Natural killer cell (primary cell): Measurements from ENCODE around the gene ATP11A. TPM values are rescaled to one million over a fixed set of nuclear protein-coding genes. Genes with fewer than 3 reads are reported as not detected.

Experiments used
- ATAC-seq, 3 donors: fragments of 150-1000 bp in 2 of 3; fragments of 200-7000 bp in 1 of 3; cut with Tn5 transposase; 1 replicate in 1 of 3; 2 replicates in 2 of 3; pipeline ENCODE4 v1.10.0; 2021; ENCODE audit warnings: mild to moderate bottlenecking in 2 of 3, moderate library complexity in 2 of 3
- DNase-seq, 2 donors: peaks; one replicate each; pipeline versions ENCODE4 v3.0.0 to v3.0.0-alpha.2; 2013 to 2021; ENCODE audit warnings: mixed read lengths in 1 of 2
- H3K27ac ChIP-seq: one replicate; pipeline ENCODE4 v1.5.1; 2013; ENCODE audit warnings: mild to moderate bottlenecking, low read length
- H3K27me3 ChIP-seq: one replicate; pipeline ENCODE4 v1.6.1; 2013; ENCODE audit warnings: low read length; ENCODE audit not compliant: control insufficient read depth, insufficient read depth
- H3K36me3 ChIP-seq: one replicate; pipeline ENCODE4 v1.6.1; 2013; ENCODE audit warnings: low read length; ENCODE audit not compliant: control insufficient read depth, insufficient read depth
- H3K4me1 ChIP-seq: one replicate; pipeline ENCODE4 v1.6.1; 2013; ENCODE audit warnings: low read length; ENCODE audit not compliant: control insufficient read depth, insufficient read depth
- H3K4me3 ChIP-seq: one replicate; pipeline ENCODE4 v1.5.1; 2013; ENCODE audit warnings: low read length
- H3K9me3 ChIP-seq: one replicate; pipeline ENCODE4 v1.6.1; 2013; ENCODE audit warnings: low read length; ENCODE audit not compliant: control insufficient read depth, insufficient read depth
- H3K27ac Mint-ChIP-seq, 2 donors: one replicate each; pipeline ENCODE4 v1.8.0; 2022; ENCODE audit warnings: mild to moderate bottlenecking in 2 of 2, mixed read lengths in 2 of 2, moderate library complexity in 1 of 2
- H3K27me3 Mint-ChIP-seq, 2 donors: one replicate each; pipeline ENCODE4 v1.8.0; 2022; ENCODE audit warnings: low read depth in 2 of 2, mixed read lengths in 2 of 2
- H3K36me3 Mint-ChIP-seq: one replicate; pipeline ENCODE4 v1.8.0; 2022; ENCODE audit warnings: mixed read lengths
- H3K4me1 Mint-ChIP-seq, 2 donors: one replicate each; pipeline ENCODE4 v1.8.0; 2022; ENCODE audit warnings: mixed read lengths in 2 of 2
- H3K4me3 Mint-ChIP-seq: one replicate; pipeline ENCODE4 v1.8.0; 2022; ENCODE audit warnings: mild to moderate bottlenecking, moderate library complexity, mixed read lengths
- H3K9me3 Mint-ChIP-seq, 2 donors: one replicate each; pipeline ENCODE4 v1.8.0; 2022; ENCODE audit warnings: mixed read lengths in 2 of 2
- WGBS: methylation state at CpG from one replicate; pipeline ENCODE4 v1.1.7; 2013; ENCODE audit warnings: missing lambda C conversion rate; ENCODE audit not compliant: insufficient coverage; 5-methylcytosine and 5-hydroxymethylcytosine counted together
- intact Hi-C: fragments of 100-400 bp; cut with micrococcal nuclease; formaldehyde crosslinking; loops from one replicate; pipeline ENCODE4 v1.14.2; 2022
- total RNA-seq, 4 donors: library from RNA; stranded (reverse); fragments of 120-200 nt in 1 of 4; gene quantifications; one replicate each; pipeline versions ENCODE4 v1.2.3 to v1.2.4, GENCODE V29; 2013 to 2022
- TF ChIP-seq, protein P1 (sequence below): fragments of 200-600 bp; IDR thresholded peaks from one replicate; pipeline ENCODE4 v1.8.0; 2022; ENCODE audit warnings: antibody characterized with exemption

ATP11A gene
- total RNA-seq, 3 donors from 2014 or later (not counting 1 experiment from before 2014, with no cell fraction given): 47.1 to 68.6 (median 50.7) TPM

DNA sequence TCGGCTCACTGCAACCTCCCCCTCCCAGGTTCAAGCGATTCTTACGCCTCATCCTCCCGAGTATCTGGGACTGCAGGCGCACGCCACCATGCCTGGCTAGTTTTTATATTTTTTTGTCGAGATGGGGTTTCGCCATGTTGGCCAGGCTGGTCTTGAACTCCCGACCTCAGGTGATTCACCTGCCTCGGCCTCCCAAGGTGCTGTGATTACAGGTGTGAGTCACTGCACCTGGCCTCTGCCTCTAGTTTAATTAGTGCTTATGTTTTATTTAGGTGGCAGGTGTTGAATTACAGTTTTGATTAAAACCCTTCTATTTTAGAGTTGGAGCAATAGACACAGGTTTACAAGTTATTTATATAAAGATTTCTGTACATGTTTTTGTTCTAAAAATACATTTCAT is 42.8 kb downstream of the ATP11A start:
- no peak overlapping the region for H3K27ac ChIP-seq
- Mint-ChIP-seq H3K27ac (no peak overlapping the region), H3K4me1 (peaks cover 6 to 35% of the 10 kb centered on the region in 2 donors), H3K9me3 (no peaks in the 10 kb centered on the region), H3K4me3 (no peak overlapping the region), H3K36me3 (no peaks in the 10 kb centered on the region), H3K27me3 (no peaks in the 10 kb centered on the region)
- H3K4me3 ChIP-seq: no peak overlapping the region
- no peaks in the 10 kb centered on the region for H3K9me3 ChIP-seq
- no peaks in the 10 kb centered on the region for H3K36me3 ChIP-seq
- DNase-seq (no peak), ATAC-seq (no peak)
- H3K4me1 ChIP-seq: no peaks in the 10 kb centered on the region
- TF ChIP-seq, protein P1, sequence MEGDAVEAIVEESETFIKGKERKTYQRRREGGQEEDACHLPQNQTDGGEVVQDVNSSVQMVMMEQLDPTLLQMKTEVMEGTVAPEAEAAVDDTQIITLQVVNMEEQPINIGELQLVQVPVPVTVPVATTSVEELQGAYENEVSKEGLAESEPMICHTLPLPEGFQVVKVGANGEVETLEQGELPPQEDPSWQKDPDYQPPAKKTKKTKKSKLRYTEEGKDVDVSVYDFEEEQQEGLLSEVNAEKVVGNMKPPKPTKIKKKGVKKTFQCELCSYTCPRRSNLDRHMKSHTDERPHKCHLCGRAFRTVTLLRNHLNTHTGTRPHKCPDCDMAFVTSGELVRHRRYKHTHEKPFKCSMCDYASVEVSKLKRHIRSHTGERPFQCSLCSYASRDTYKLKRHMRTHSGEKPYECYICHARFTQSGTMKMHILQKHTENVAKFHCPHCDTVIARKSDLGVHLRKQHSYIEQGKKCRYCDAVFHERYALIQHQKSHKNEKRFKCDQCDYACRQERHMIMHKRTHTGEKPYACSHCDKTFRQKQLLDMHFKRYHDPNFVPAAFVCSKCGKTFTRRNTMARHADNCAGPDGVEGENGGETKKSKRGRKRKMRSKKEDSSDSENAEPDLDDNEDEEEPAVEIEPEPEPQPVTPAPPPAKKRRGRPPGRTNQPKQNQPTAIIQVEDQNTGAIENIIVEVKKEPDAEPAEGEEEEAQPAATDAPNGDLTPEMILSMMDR: no peak
- intact Hi-C loops: no loop called here
- H3K27me3 ChIP-seq: no peaks in the 10 kb centered on the region
- 95% methylated on average over 10 of the region's 10 CpGs for WGBS

DNA sequence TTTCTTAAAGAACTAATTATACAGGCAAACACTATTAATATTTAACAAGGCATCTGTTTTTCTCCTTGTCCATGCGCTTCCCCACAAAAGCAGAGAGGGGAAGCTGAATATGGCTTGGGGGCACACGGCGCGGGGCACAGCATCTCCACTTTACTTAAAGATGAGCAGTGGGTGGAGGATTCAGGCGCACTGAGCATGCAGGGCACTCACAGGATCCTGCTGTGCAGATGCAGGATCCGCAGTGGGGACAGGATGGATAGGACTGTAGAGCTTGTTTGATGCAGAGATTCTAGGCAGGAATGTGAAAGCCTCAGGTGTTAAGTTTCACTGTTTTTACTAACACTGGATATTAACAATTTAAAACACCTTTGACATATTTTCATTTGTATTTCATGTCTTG is 43.3 kb downstream of the ATP11A start:
- Histone ChIP-seq H3K36me3 (no peaks in the 10 kb centered on the region), H3K27me3 (no peaks in the 10 kb centered on the region), H3K4me3 (no peak overlapping the region), H3K4me1 (no peaks in the 10 kb centered on the region), H3K27ac (no peak overlapping the region), H3K9me3 (no peaks in the 10 kb centered on the region)
- DNase-seq (no peak), ATAC-seq (no peak)
- H3K4me3 Mint-ChIP-seq: no peak overlapping the region
- TF ChIP-seq, protein P1: no peak
- no peaks in the 10 kb centered on the region for H3K9me3 Mint-ChIP-seq
- peaks cover 6 to 35% of the 10 kb centered on the region in 2 donors for H3K4me1 Mint-ChIP-seq
- H3K27ac Mint-ChIP-seq: no peak overlapping the region
- H3K27me3 Mint-ChIP-seq: no peaks in the 10 kb centered on the region
- H3K36me3 Mint-ChIP-seq: no peaks in the 10 kb centered on the region
- WGBS: 97% methylated on average over 6 of the region's 6 CpGs
- intact Hi-C loops: no loop called here

DNA sequence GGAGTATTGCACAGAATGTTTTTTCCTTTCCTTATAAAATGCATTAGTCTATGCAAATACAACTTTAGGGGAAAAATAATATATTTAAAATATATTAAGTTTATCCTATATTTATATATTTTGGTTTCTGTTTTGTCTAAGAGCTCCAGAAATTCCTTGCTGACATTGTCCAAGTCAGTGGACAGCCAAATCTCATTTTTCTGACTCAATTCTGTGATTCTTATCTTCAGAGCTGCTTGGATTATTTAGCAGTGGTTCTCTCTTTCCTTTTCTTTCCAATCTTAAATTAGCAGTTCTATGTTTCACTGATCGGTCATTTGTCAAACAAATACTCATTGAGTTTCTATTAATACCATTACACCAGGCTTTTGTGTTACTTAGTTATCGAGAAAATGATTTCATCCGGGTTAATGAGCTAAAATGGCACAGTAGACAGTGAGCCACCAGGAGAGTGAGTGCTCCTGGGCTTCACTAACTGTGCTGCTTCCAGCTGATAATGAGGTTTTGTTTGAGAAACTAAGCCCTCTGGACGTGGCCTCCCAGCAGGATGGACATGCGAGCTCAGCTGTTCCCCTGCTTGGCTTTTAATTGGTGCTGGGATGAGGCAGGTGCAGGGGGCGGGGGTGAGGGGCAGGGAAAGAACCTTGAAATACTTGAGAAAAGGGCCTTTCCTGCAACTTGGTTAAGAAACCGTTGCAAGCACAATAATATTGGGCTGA is 44.0 kb downstream of the ATP11A start:
- ATAC-seq: no peak
- Mint-ChIP-seq H3K9me3 (no peaks in the 10 kb centered on the region), H3K27me3 (no peaks in the 10 kb centered on the region)

More for the DNA sequence above, 44.0 kb downstream of the ATP11A start:
- intact Hi-C loops: no loop called here
- H3K27me3 ChIP-seq: no peaks in the 10 kb centered on the region
- no peaks in the 10 kb centered on the region for H3K9me3 ChIP-seq
- Mint-ChIP-seq H3K4me1 (peaks cover 6 to 35% of the 10 kb centered on the region in 2 donors), H3K4me3 (no peak overlapping the region), H3K27ac (no peak overlapping the region), H3K36me3 (no peaks in the 10 kb centered on the region)
- no peaks in the 10 kb centered on the region for H3K36me3 ChIP-seq
- H3K4me3 ChIP-seq: no peak overlapping the region
- TF ChIP-seq, protein P1: no peak
- 84% methylated on average over 7 of the region's 7 CpGs for WGBS
- no peak for DNase-seq
- H3K27ac ChIP-seq: no peak overlapping the region
- H3K4me1 ChIP-seq: no peaks in the 10 kb centered on the region
